GM19468 (cell line): ENCODE data around the gene DHRSX.
"Not testable (repeated sequence)": the region's sequence is repeated elsewhere in the genome, so short reads cannot be mapped to it uniquely, and the experiment has no call there.

Source experiments
- ATAC-seq: cut with Tn5 transposase; IDR thresholded peaks from one replicate; pipeline ENCODE4 v1.9.1; 2021; ENCODE audit warnings: mild to moderate bottlenecking, moderate library complexity, moderate number of reproducible peaks; ENCODE audit not compliant: unreplicated experiment; ENCODE audit errors: extremely low read depth

Gene DHRSX

GRCh38 chrX:2242980-2243379, 257.8 kb downstream of the DHRSX start:
- no peak for ATAC-seq

DNA sequence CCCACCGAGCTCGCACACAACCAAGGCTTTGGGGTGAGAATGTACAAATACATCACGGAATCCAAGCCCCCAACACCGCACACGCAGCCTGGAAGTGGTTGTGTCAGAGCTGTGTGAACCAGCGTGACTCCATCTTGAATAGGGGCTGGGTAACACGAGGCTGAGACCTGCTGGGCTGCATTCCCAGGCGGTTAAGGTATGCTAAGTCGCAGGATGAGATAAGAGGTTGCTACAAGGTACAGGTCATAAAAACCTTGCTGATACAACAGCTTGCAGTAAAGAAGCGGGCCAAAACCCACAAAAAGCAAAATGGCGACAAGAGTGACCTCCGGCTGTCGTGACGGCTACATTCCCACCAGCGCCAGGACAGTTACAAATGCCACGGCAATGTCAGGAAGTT, 258.4 kb downstream of the DHRSX start:
- ATAC-seq = no peak

GRCh38 chrX:2241496-2241895, 259.3 kb downstream of the DHRSX start:
- not testable (repeated sequence) for ATAC-seq

- ATAC-seq = not testable (repeated sequence)
Observed at GRCh38 chrX:2240761-2241160, 260.0 kb downstream of the DHRSX start.

- ATAC-seq = no peak
Observed at GRCh38 chrX:2237976-2238375, 262.8 kb downstream of the DHRSX start.

DNA sequence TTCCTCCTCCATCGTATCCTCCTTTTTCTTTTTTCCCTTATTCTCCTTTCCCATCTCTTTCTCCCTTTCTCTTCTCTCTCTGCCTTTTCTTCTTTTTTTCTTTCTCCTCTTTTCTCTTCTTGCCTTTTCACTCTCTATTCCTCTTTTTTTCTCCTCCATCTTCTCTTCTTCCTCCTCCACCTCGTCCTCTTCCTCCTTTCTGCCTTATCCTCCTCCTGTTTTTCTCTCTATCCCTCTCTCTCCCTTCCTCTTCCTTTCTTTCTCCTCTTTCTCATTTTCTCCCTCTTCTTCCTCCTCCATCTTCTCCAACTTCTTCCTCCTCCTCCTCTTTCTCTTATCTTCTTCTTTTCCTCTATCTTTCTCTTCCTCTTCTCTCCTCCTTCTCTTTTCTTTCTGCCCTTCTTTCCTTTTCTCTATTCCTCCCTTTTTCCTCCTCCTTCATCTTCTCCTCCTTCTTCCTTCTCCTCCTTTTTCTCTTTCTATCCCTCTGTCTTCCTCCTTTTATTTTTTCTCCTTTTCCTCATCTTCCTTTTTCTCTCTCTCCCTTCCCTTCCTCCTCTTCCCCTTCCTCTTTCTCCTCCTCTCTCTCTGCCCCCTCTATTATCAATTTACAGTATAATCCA, 269.1 kb downstream of the DHRSX start:
- ATAC-seq = no peak

- ATAC-seq = no peak
Observed at GRCh38 chrX:2230457-2230856, 270.3 kb downstream of the DHRSX start.

GRCh38 chrX:2228536-2228935, 272.2 kb downstream of the DHRSX start:
- ATAC-seq = no peak

DNA sequence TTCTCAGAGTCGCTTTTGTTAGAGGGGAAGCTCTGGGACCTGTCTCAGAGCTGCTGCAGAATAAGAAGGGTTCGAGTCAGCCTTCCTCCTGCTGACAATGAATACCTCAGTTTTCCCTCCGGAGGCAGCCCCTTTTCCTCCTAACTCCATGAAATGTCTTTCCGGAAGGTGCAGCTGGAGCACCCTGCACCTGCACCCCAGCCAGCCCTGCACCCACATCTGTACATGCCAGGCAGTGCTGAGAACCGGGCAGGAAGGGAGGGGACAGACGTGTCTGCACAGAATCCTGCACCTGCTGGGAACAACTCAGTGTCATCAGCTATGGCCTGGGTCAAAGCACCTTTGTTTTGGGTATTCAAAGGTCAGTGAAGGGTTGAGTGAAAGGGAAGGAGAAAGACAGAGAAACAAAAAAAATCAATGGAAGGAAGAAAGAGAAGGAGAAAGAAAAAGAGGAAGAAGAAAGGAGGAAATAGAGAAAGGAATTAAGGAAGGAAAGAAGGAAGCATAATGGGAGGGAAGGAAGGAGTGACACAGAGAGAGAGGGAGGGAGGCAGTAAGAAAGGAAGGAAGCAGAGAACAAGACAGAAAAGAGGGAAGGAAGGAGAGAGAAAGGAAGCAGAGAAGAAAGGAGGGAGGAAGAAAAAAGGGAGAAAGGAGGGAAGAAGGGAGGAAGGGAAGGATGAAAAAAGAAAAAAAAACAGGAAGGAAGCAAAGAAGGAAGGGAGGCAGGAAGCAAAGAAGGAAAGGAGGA, 273.7 kb downstream of the DHRSX start:
- ATAC-seq = no peak

GRCh38 chrX:2226182-2226581, 274.6 kb downstream of the DHRSX start:
- no peak for ATAC-seq

DNA sequence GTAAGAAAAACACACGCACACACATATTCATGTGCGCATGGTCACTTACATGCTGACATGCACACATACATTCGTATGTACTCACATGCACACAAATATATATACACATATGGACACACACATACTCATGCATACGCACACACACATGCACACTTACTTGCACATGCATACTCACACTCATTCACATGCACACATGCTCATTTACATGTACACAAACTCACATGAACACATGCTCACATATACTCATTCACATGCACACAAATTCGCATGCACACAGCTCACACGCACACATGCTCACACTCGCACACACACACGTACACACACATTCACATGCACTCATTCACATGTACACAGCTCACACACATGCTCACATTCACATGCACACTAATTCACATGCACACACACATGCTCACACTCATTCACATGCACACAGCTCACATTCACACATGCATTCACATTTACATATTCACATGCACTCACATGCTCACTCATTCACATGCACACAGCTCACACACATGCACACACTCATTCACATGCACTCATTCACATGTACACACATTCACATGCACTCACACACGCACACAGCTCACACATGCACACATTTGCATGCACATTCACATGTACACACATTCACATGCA, 276.1 kb downstream of the DHRSX start:
- no peak for ATAC-seq

- no peak for ATAC-seq
Observed at GRCh38 chrX:2224161-2224560, 276.6 kb downstream of the DHRSX start.

DNA sequence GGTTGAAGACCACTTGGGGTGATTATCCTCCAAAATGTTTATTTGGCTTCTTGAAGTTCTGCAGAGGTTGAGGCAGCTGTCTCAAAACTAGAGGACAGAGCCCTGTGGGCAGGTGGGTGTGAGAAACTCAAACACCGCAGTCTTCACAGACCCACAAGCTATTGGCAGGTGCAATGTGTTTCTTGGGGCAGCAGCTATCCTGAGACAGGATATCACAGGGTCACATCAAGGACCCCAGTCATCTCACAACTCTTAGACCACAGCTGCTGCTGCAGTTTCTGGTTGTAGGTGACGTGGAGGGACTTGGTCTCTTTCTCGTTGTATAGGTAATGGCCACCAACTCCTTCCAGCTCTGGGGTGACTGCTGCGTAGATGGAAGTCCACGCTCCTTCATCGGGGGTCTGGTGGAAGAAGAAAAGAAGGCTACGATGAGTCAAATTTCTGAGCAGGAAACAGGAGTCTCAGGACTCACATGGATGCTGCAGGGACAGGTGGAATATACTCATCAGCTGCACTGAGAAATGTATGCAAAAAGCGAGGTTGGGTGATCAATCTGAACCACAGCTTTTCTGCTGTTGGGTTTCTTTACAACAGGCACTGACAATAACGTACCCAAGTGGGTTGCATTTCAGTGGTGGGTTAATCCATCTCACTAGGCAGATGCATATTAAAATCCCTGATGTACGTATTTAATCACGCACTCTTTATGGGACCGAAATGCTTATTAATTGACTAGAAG, 279.8 kb downstream of the DHRSX start:
- ATAC-seq = no peak

- no peak for ATAC-seq
Observed at GRCh38 chrX:2220296-2220695, 280.5 kb downstream of the DHRSX start.

- not testable (repeated sequence) for ATAC-seq
Observed at GRCh38 chrX:2214138-2214823, 286.5 kb downstream of the DHRSX start.

DNA sequence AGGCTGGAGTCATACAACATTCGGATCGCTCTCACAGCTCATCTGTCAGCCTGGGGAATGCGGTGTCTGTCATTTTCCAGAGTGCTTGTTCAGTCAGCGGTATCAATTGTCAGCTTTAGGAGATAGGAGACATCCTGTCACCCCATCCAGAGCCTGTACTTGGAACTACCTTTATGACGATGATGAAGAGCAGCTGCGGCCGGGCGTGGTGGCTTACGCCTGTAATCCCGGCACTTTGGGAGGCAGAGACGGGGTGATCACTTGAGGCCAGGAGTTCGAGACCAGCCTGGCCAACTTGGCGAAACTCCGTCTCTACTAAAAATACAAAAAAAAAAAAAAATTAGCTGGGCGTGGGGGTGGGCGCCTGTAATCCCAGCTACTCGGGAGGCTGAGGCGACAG, 289.1 kb downstream of the DHRSX start:
- ATAC-seq = not testable (repeated sequence)

GRCh38 chrX:2193273-2193592, 307.5 kb downstream of the DHRSX start:
- no peak for ATAC-seq

DNA sequence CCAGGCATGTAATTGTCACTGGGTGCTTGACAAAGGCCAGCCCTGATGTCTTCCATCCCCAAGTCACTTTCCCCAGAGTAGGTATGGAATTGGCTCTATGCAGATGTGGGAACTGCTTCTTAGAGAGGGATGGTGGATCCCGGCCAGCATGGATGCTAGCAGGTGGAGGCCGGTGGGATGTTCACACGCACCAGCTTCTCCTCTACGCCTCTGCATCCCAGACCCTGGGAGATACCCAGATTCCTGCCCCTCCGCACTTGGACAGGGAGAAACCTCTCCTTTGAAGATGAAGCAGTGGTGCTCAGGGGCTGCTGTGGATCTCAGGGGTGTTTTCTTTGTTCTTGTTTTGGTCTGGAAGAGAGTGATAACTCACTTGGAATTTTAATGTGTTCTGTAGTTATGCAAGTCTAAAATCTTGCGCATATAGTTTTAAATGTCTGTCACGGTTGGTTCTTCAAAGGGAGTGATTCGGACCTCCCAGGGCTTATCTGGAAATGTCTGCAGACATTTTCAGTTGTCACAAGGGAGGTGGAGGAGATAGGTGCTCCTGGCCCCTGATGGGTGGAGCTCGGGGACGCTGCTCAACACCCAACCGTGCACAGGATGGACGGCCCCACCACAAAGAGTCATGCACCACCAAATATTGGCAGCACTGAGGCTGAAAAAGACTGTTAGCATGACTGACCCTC, 308.0 kb downstream of the DHRSX start:
- no peak for ATAC-seq

GRCh38 chrX:2188840-2189239, 311.9 kb downstream of the DHRSX start:
- ATAC-seq = no peak

DNA sequence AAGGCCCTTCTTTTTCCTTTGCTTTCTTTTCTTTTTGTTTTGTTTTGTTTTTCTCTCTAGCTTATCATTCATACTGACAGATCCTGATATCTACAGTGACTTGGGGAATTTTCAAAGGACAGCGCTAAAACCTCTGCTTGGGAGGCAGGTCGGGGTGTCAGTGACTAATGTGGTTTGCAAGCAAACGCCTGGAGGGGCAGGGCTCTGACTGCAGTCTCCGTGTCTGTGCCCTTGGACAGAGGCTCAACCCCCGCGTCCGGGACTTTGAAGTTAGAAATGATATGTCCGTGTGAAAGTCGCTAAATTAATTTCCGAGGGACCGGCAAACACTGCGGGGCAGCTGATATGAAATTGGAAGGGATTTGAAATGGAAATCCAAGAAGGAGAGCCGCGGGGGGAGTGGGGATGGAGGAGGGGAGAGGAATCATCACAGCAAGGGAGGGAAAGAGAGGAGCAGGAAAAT, 312.4 kb downstream of the DHRSX start:
- no peak for ATAC-seq
